Measurements from ENCODE around the gene CCDC87.

The CCDC87 gene

DNA sequence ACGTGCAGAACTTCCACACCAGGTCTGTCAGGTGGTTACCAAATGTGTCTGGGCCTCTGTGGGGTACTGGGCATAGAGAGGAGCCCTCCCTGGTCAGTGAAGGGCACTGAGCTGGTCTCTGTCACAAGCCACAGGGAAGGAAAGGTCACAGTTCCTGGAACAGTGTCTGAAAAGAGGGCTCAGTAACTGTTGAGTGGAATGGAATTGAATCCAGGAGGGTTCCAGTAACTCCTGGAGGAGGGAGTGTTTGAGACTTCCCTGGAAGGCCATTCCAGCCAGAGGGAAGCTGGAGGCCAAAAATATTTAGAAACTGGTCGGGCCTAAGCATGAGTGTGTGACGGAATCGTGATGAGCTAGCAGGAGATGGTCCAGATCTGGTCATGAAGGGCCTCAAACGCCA lies 38.3 kb downstream of the CCDC87 start:
- TF ChIP-seq EZH2 (IDR thresholded peaks at IDR 0.05; ENCODE audit: borderline replicate concordance, low read depth, low read length, severe bottlenecking), result no peak
- TF ChIP-seq, protein P1, sequence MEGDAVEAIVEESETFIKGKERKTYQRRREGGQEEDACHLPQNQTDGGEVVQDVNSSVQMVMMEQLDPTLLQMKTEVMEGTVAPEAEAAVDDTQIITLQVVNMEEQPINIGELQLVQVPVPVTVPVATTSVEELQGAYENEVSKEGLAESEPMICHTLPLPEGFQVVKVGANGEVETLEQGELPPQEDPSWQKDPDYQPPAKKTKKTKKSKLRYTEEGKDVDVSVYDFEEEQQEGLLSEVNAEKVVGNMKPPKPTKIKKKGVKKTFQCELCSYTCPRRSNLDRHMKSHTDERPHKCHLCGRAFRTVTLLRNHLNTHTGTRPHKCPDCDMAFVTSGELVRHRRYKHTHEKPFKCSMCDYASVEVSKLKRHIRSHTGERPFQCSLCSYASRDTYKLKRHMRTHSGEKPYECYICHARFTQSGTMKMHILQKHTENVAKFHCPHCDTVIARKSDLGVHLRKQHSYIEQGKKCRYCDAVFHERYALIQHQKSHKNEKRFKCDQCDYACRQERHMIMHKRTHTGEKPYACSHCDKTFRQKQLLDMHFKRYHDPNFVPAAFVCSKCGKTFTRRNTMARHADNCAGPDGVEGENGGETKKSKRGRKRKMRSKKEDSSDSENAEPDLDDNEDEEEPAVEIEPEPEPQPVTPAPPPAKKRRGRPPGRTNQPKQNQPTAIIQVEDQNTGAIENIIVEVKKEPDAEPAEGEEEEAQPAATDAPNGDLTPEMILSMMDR (IDR thresholded peaks at IDR 0.05; ENCODE audit: borderline replicate concordance, extremely low read depth, low read length, poor library complexity, severe bottlenecking), result no peak
- no peak for ATAC-seq (ENCODE audit: insufficient read depth, low read depth)
- H3K27ac ChIP-seq (ENCODE audit: low read length), result no peak overlapping the region

DNA sequence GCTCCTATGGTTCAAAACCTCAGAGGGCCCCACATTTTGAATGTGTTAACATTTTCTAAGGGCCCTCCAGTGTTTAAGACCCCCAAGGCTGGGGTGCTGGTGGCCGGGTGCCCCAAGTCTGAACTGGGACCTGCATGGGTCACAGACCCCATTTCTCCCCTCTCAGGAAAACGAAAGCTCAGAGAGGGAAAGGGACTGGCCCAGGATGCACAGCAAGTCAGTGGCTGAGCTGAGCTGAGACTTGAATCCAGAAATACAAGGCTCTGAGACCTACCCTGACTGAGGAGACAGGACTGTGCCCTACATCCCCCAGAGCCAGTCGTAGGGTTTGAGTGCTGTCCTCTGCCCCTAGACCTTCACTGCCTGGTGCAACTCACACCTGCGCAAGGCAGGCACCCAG lies 42.0 kb downstream of the CCDC87 start:
- DNase-seq (no peak), ATAC-seq (ENCODE audit: insufficient read depth, low read depth) (no peak)
- TF ChIP-seq, protein P1 (IDR thresholded peaks at IDR 0.05; ENCODE audit: borderline replicate concordance, extremely low read depth, low read length, poor library complexity, severe bottlenecking), result no peak
- no peak for TF ChIP-seq EZH2 (IDR thresholded peaks at IDR 0.05; ENCODE audit: borderline replicate concordance, low read depth, low read length, severe bottlenecking)
- Histone ChIP-seq H3K9me3 (ENCODE audit: insufficient read depth, low read length, severe bottlenecking) (no peaks in the 10 kb centered on the region), H3K4me2 (ENCODE audit: insufficient read depth, low read length) (no peak overlapping the region), H3K27ac (ENCODE audit: low read length) (no peak overlapping the region), H3K36me3 (ENCODE audit: insufficient read depth, low read length) (no peaks in the 10 kb centered on the region), H3K4me3 (ENCODE audit: low read depth in 1 of 2, low read length in 2 of 2) (no peak overlapping the region), H3K27me3 (ENCODE audit: insufficient read depth, low read length, poor library complexity) (no peaks in the 10 kb centered on the region), H2AFZ (ENCODE audit: low read depth, low read length) (no peak overlapping the region), H3K79me2 (ENCODE audit: insufficient read depth, low read length) (no peaks in the 10 kb centered on the region), H3K9ac (ENCODE audit: low read depth, low read length) (no peak overlapping the region), H3K4me1 (ENCODE audit: insufficient read depth, low read length) (peaks cover 6% of the 10 kb centered on the region; the same call in 1 of the 2 replicates), H4K20me1 (ENCODE audit: insufficient read depth, low read length) (0 out of 2 replicates have a peak, but pooled peaks cover 3% of the 10 kb centered on the region)

More for the DNA sequence above, 38.3 kb downstream of the CCDC87 start:
- no peaks in the 10 kb centered on the region for H3K9me3 ChIP-seq (ENCODE audit: insufficient read depth, low read length, severe bottlenecking)
- no peaks in the 10 kb centered on the region for H3K4me1 ChIP-seq (ENCODE audit: insufficient read depth, low read length)
- no peaks in the 10 kb centered on the region for H3K79me2 ChIP-seq (ENCODE audit: insufficient read depth, low read length)
- no peak overlapping the region for H3K4me2 ChIP-seq (ENCODE audit: insufficient read depth, low read length)
- no peak overlapping the region for H3K4me3 ChIP-seq (ENCODE audit: low read depth in 1 of 2, low read length in 2 of 2)
- no peaks in the 10 kb centered on the region for H3K27me3 ChIP-seq (ENCODE audit: insufficient read depth, low read length, poor library complexity)
- H3K9ac ChIP-seq (ENCODE audit: low read depth, low read length), result no peak overlapping the region
- no peak overlapping the region for H2AFZ ChIP-seq (ENCODE audit: low read depth, low read length)
- no peaks in the 10 kb centered on the region for H3K36me3 ChIP-seq (ENCODE audit: insufficient read depth, low read length)
- DNase-seq, result no peak
- 0 out of 2 replicates have a peak, but pooled peaks cover 3% of the 10 kb centered on the region for H4K20me1 ChIP-seq (ENCODE audit: insufficient read depth, low read length)

DNA sequence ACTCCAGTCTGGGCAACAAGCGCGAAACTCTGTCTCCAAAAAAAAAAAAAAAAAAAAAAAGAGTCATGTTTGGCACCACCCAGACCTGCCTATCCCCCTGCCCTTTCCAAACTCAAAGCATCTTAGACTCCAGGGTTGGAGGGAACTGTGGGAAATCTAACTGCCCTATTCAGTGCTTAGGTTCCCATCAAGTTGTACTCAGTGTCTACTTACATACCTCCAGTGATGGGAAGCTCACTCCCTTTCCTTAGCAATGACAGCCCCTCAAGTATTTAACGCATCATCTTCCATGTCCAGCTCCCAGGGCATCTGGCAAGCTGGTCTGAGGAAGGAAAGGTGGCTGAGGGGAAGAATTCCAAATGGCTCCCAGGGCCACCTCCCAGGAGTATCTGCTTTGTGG lies 43.2 kb downstream of the CCDC87 start:
- Histone ChIP-seq H2AFZ (ENCODE audit: low read depth, low read length) (no peak overlapping the region), H3K4me1 (ENCODE audit: insufficient read depth, low read length) (peaks cover 16% of the 10 kb centered on the region), H3K27ac (ENCODE audit: low read length) (no peak overlapping the region), H3K9me3 (ENCODE audit: insufficient read depth, low read length, severe bottlenecking) (no peaks in the 10 kb centered on the region), H3K79me2 (ENCODE audit: insufficient read depth, low read length) (peaks cover 8% of the 10 kb centered on the region), H3K36me3 (ENCODE audit: insufficient read depth, low read length) (no peaks in the 10 kb centered on the region), H3K9ac (ENCODE audit: low read depth, low read length) (no peak overlapping the region), H3K27me3 (ENCODE audit: insufficient read depth, low read length, poor library complexity) (no peaks in the 10 kb centered on the region), H3K4me3 (ENCODE audit: low read depth in 1 of 2, low read length in 2 of 2) (no peak overlapping the region), H3K4me2 (ENCODE audit: insufficient read depth, low read length) (no peak overlapping the region), H4K20me1 (ENCODE audit: insufficient read depth, low read length) (no peaks in the 10 kb centered on the region)
- TF ChIP-seq EZH2 (IDR thresholded peaks at IDR 0.05; ENCODE audit: borderline replicate concordance, low read depth, low read length, severe bottlenecking), result no peak
- TF ChIP-seq, protein P1 (IDR thresholded peaks at IDR 0.05; ENCODE audit: borderline replicate concordance, extremely low read depth, low read length, poor library complexity, severe bottlenecking), result no peak
- ATAC-seq (ENCODE audit: insufficient read depth, low read depth) (no peak), DNase-seq (no peak)

Measured in DND-41 (cell line).